Measurements from ENCODE around the gene SAFB. TPM values are rescaled to one million over a fixed set of nuclear protein-coding genes. Genes with fewer than 3 reads are reported as not detected.

SAFB gene
- total and polyA plus RNA-seq, 7 donors: 51.3 to 88.9 (median 62.1) TPM

DNA sequence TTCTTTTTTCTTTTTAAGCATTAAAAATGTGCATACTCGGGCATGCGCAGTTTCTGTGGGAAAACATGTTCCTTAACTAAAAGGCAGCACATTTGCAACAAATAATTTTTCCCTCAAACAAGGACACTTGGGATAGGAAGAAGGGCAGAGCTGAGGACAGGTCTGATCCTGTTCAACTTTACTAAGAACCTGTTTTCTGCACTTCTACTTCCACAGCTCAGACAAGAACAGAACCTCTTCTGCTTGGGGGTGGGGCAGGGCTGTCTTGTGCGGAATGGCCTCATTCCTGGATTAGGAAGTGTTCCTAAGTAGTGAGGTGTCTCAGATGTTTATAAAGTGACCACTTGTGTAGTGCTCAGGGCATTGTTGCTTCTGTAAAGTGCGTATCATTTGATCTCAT lies 18.3 kb downstream of the SAFB start:
- Histone ChIP-seq H3K27ac (no peak overlapping the region), H3K4me3 (no peak overlapping the region), H3K9me3 (no peaks in the 10 kb centered on the region), H3K27me3 (ENCODE audit: insufficient read depth in 3 of 3, low read length in 2 of 3) (no peaks in the 10 kb centered on the region), H3K4me1 (peaks cover 16% of the 10 kb centered on the region), H3K36me3 (ENCODE audit: insufficient read depth in 1 of 2, low read depth in 1 of 2) (peaks cover 4 to 50% of the 10 kb centered on the region in 2 donors)
- WGBS, 3 donors: 89 to 93% (median 92%) methylated on average over 4 of the region's 4 CpGs
- DNase-seq (no peak), ATAC-seq (no peak)
- TF ChIP-seq, protein P1, sequence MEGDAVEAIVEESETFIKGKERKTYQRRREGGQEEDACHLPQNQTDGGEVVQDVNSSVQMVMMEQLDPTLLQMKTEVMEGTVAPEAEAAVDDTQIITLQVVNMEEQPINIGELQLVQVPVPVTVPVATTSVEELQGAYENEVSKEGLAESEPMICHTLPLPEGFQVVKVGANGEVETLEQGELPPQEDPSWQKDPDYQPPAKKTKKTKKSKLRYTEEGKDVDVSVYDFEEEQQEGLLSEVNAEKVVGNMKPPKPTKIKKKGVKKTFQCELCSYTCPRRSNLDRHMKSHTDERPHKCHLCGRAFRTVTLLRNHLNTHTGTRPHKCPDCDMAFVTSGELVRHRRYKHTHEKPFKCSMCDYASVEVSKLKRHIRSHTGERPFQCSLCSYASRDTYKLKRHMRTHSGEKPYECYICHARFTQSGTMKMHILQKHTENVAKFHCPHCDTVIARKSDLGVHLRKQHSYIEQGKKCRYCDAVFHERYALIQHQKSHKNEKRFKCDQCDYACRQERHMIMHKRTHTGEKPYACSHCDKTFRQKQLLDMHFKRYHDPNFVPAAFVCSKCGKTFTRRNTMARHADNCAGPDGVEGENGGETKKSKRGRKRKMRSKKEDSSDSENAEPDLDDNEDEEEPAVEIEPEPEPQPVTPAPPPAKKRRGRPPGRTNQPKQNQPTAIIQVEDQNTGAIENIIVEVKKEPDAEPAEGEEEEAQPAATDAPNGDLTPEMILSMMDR (IDR thresholded peaks at IDR 0.05): no peak
- intact Hi-C loops (cut with DNase I): loop anchor here in 1 of 2 donors (5.0 kb wide), 1 partner anchor 36 kb away; no protein-coding TSS in a partner anchor

DNA sequence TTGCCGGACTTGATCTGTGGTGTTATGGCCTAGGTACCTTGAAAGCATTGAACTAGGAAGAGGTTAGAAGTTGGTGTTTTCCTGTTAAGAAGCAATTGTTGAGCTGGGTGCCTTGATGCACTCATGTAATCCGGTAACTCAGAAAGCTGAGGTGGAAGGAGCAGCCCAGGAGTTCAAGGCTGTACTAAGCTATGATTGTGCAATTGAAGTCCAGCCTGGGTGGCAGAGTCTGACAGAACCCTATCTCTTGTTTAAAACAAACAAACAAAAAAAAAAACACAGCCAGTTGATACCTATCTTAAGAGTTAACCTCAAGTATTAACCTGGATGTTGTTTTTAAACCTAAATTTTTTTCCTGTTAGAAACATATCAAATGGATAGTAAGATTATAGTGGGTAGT lies 19.3 kb downstream of the SAFB start:
- H3K4me1 ChIP-seq: peaks cover 16% of the 10 kb centered on the region
- no peak overlapping the region for H3K27ac ChIP-seq
- intact Hi-C loops (cut with DNase I): loop anchor here in 1 of 2 donors (5.0 kb wide), 1 partner anchor 35 kb away; no protein-coding TSS in a partner anchor
- no peak for DNase-seq
- H3K4me3 ChIP-seq: no peak overlapping the region
- ATAC-seq: peak in 2 of 4 donors; percentile 42
- H3K9me3 ChIP-seq: no peaks in the 10 kb centered on the region
- TF ChIP-seq, protein P1 (IDR thresholded peaks at IDR 0.05): no peak
- WGBS, 3 donors: 86 to 94% (median 91%) methylated on average over 2 of the region's 2 CpGs
- H3K27me3 ChIP-seq (ENCODE audit: insufficient read depth in 3 of 3, low read length in 2 of 3): no peaks in the 10 kb centered on the region
- peaks cover 10 to 61% of the 10 kb centered on the region in 2 donors for H3K36me3 ChIP-seq (ENCODE audit: insufficient read depth in 1 of 2, low read depth in 1 of 2)

DNA sequence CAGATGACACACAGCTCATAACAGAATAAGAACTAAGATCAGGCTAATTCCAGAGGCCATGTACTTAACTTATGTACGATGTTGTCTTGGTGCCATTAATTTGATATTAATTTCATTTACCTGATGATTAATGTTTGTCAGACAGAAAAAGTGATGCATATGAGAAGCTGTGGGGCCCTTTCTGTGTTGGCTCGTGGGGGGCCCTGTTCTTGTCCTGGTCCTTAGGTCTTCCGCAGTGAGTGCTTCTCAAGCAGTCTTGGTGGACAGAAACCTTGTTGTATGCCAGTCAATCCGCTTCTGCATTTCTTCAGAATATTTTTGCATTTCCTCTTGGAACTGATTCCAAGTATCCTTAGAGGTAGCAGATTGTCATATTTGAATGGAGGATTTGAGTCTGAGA lies 20.2 kb downstream of the SAFB start:
- intact Hi-C loops (cut with DNase I): loop anchor here in 1 of 2 donors (5.0 kb wide), 1 partner anchor 34 kb away; no protein-coding TSS in a partner anchor
- Histone ChIP-seq H3K27me3 (ENCODE audit: insufficient read depth in 3 of 3, low read length in 2 of 3) (no peaks in the 10 kb centered on the region), H3K27ac (no peak overlapping the region), H3K4me3 (no peak overlapping the region), H3K9me3 (no peaks in the 10 kb centered on the region), H3K36me3 (ENCODE audit: insufficient read depth in 1 of 2, low read depth in 1 of 2) (peaks cover 10 to 69% of the 10 kb centered on the region in 2 donors), H3K4me1 (peaks cover 16% of the 10 kb centered on the region)
- ATAC-seq (no peak), DNase-seq (no peak)
- 84 to 91% (median 90%) methylated on average over 4 of the region's 4 CpGs for WGBS, 3 donors
- TF ChIP-seq, protein P1 (IDR thresholded peaks at IDR 0.05): no peak

DNA sequence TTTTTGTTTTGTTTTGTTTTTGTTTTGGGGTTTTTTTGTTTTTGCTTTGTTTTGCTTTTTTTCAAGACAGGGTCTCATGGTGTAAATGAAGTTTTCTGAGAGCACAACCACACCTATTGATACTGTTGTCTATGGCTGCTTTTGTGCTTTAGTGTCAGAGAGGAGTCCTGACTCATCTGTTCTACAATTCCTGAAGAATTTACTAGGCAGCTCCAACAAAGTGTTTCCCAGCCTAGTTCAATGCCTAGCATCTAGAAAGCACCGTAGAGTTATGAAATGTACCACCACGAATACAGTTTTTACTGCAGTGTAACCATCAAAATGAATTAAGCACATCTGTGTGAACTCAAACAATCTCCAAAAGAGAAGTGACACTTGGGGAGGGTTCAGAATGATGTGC lies 21.2 kb downstream of the SAFB start:
- no peak overlapping the region for H3K4me3 ChIP-seq
- 83 to 93% (median 85%) methylated on average over 2 of the region's 2 CpGs for WGBS, 3 donors
- H3K36me3 ChIP-seq (ENCODE audit: insufficient read depth in 1 of 2, low read depth in 1 of 2): peaks cover 10 to 75% of the 10 kb centered on the region in 2 donors
- H3K27ac ChIP-seq: no peak overlapping the region
- TF ChIP-seq, protein P1 (IDR thresholded peaks at IDR 0.05): no peak
- intact Hi-C loops (cut with DNase I): loop anchor here in 1 of 2 donors (5.0 kb wide), 1 partner anchor 33 kb away; no protein-coding TSS in a partner anchor
- ATAC-seq: no peak
- no peak for DNase-seq
- H3K9me3 ChIP-seq: no peaks in the 10 kb centered on the region
- no peaks in the 10 kb centered on the region for H3K27me3 ChIP-seq (ENCODE audit: insufficient read depth in 3 of 3, low read length in 2 of 3)
- peaks cover 13% of the 10 kb centered on the region for H3K4me1 ChIP-seq

DNA sequence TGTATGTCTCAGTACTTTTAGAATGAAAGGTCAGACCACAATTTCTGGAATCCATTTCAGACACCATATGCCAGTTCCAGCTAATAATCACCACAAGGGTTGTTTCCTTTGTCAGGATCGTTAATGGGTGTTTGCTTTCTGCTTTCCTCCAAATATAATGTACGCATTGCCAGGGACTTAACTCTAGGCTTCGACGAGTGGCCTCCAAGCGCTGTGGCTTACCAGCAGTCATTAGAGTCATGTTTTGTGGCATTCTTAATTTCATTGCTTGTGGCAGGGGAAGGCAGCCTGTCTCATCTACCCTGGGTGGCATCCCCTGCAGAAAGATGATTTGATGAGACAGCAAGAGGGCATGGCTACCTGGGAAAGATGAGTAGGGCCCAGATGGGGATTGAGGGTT lies 22.5 kb downstream of the SAFB start:
- Histone ChIP-seq H3K27ac (no peak overlapping the region), H3K4me3 (no peak overlapping the region), H3K4me1 (peaks cover 3% of the 10 kb centered on the region), H3K9me3 (no peaks in the 10 kb centered on the region), H3K36me3 (ENCODE audit: insufficient read depth in 1 of 2, low read depth in 1 of 2) (peaks cover 10 to 83% of the 10 kb centered on the region in 2 donors), H3K27me3 (ENCODE audit: insufficient read depth in 3 of 3, low read length in 2 of 3) (no peaks in the 10 kb centered on the region)
- TF ChIP-seq, protein P1 (IDR thresholded peaks at IDR 0.05): no peak
- ATAC-seq (no peak), DNase-seq (no peak)
- WGBS, 3 donors: 85 to 88% (median 88%) methylated on average over 5 of the region's 5 CpGs
- intact Hi-C loops (cut with DNase I): no loop called here

Data from psoas muscle (tissue), 8 donors.